HG02678 (cell line): ENCODE data around the gene DMRT3.

Source experiments
- ATAC-seq: cut with Tn5 transposase; IDR thresholded peaks from one replicate; pipeline ENCODE4 v1.9.1; 2021; ENCODE audit warnings: mild to moderate bottlenecking, moderate library complexity; ENCODE audit not compliant: unreplicated experiment

DMRT3 gene

GRCh38 chr9:970151-970996 is 6.1 kb upstream of the DMRT3 start:
- ATAC-seq = no peak

DNA sequence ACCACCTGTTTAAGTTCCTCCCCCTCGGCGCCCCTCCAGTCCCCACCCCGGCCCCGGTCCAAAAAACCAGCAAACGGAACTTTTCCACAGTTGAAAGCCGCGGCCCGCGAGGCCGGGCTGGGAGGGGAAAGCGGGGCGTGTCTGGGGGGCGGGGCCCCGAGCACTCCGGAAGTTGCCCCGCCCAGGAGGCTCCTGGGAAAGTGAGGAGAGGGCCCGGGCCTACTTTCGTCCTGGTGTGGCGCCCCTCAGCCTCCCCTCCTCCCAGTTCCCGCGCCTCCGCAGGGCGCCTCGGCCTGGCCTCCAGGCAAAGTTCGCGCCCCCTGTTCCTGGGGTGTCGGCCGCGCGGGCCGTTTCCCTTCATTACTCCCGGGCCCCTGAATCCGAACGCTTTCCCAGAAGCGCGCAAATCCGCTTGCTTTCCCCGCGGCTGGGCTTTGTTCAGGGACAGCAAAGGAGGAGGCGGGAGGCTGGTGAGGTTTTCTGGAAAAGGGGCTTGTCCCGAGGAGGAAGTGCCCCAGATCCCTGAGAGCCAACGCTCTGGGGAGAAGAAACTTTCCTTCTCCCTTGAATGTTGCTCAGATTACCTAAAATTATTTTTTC is 4.5 kb upstream of the DMRT3 start:
- no peak for ATAC-seq

DNA sequence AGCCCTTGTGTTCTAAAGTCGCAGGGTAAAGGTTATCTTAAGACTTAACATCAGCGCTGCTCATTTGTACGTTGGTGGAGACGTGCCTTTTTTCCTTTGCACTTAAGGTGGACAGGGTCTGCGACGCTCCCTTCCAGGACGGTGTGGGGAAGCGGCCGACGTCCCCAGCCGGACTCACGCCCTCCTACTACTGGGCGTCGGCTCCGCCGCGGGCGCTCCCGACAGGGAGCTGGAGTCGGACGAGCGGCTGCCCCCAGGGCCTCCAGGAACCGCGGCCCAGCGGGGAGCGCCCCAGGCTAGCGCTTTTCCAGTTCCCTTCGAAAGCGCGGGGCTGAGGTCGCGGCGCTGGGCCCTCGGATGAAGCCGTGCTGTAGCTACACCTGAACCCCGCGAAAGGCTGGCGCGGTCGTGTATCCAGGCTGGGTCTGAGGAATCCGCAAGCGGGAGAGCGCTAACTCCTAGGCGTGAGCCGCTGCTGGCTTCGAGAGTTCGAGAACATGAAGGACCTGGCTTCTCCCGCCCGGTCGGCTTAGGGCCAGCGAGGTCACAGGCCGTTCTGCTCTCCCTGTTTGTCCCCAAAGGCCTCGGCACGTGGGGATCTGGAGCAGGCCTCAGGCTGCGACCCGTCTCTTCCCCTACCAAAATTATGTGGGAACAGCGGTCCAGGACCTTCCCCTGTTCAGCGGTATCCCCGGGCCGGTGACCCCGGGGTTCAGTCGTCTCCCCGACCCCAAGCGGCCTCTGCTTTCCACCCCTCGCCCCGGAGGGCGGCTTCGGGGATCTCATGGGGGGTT is 3.8 kb upstream of the DMRT3 start:
- no peak for ATAC-seq

- ATAC-seq = no peak
Observed at GRCh38 chr9:973295-973834, 3.1 kb upstream of the DMRT3 start.

- ATAC-seq = no peak
Observed at GRCh38 chr9:974031-974995, 2.1 kb upstream of the DMRT3 start.

GRCh38 chr9:974996-975739 is 1.3 kb upstream of the DMRT3 start:
- no peak for ATAC-seq

DNA sequence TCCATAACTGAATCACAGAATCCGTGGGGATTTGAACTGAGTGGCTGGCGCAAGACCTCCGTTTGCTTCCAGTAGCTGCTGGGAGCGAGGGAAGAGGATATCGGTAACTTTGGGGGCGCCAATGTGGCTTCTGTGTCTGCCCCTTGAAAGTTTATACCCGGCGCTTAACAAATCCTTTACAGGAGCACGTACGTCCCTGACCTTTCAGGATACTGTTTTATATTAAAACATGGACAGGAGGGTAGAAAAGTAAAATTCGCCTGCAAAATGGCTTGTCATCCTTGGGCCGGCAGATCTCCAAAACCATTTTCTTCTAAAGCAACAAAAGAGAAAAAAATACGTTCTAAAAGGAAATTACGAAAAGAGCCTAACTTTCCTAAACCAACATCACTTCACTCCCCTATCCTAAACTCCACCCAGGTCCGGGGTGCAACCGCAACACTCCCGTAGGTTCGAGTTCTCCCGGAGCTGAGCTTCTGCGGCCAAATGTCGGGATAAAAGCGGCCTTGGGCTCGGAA is 656 bp upstream of the DMRT3 start:
- ATAC-seq = no peak

DNA sequence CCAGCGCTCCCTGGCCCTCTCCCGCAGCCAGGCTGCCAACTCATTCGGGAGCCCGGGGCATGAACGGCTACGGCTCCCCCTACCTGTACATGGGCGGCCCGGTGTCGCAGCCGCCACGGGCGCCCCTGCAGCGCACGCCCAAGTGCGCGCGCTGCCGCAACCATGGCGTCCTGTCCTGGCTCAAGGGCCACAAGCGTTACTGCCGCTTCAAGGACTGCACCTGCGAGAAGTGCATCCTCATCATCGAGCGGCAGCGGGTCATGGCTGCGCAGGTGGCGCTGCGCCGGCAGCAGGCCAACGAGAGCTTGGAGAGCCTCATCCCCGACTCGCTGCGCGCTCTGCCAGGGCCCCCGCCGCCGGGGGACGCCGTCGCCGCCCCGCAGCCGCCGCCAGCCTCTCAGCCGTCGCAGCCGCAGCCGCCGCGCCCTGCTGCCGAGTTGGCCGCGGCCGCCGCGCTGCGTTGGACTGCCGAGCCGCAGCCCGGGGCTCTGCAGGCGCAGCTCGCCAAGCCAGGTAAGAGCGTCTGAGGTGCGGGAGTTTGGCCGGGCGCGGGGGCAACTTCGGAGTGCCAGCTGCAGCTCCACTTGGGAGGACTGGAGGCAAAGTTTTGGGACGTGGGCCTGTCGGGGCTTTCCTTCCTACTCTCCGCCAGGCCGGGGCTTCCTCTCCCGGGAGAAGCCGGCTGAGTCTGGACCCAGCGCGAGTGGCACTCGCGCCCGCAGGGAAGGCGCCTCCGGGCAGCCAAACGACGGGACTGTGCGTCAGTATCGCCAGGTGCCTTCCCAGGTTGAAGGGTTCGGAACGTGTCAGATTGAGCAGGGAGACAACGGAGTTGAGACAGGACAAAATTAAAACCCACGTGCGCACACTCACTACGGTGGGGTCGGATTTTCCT is 735 bp downstream of the DMRT3 start:
- no peak for ATAC-seq

- ATAC-seq = no peak
Observed at GRCh38 chr9:977838-978830, 1.7 kb downstream of the DMRT3 start.

DNA sequence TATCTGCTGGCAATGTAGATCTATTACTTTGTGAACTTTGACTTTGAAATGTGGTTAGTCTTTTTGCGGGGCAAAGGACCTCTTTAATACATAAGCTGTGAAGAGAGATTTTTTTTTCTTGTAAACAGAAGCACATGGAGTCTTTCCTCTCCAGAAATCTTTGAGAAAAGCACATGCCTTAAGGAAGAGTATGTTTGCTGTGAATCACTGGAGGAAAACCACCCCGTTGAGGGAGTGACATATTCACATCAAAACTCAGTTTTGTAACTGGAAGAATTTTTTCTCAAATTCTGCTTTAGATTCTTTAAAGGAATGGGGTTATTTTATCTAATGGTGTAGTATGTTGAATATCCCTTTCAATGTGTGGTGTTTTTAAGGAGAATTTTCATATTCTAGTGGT is 3.5 kb downstream of the DMRT3 start:
- ATAC-seq = no peak

DNA sequence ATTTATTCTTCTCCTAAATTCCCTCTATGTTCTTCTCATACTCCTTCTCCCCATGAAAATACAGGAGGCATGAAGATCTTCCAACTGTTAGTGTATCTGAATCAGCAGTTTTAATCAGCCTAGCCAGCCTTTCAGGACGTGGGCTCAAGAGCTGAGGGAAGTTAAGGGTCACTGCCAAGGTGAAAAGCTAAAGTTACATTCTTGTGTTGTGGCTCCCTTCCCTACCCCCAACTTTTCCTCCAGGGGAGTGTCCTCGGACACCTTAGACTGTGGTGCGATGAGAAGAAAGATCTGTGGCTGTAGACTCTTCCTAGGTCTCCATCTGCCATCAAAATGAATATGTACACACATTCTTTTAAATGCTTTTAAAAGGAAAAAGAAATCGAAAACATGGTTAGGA is 4.2 kb downstream of the DMRT3 start:
- ATAC-seq = no peak

DNA sequence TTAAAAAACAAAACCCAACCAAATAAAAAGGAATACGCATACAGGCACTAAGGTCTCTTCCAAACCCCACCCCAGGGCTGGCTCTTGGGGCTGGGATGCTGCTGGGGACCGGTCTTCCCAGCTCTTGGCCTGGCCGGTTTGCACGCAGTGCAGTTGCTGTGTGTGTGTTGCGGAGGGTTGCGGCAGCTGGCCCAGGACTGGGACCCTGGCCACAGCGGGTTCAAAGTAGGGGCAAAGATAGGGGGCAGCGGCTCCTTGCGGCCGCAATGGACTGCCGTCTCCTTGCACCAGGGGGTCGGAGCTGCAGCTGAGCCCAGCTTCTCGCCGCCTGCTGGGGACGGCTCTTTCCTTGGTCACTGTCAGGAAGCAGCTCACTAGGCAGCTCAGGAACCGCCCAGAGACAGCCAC is 5.0 kb downstream of the DMRT3 start:
- no peak for ATAC-seq

DNA sequence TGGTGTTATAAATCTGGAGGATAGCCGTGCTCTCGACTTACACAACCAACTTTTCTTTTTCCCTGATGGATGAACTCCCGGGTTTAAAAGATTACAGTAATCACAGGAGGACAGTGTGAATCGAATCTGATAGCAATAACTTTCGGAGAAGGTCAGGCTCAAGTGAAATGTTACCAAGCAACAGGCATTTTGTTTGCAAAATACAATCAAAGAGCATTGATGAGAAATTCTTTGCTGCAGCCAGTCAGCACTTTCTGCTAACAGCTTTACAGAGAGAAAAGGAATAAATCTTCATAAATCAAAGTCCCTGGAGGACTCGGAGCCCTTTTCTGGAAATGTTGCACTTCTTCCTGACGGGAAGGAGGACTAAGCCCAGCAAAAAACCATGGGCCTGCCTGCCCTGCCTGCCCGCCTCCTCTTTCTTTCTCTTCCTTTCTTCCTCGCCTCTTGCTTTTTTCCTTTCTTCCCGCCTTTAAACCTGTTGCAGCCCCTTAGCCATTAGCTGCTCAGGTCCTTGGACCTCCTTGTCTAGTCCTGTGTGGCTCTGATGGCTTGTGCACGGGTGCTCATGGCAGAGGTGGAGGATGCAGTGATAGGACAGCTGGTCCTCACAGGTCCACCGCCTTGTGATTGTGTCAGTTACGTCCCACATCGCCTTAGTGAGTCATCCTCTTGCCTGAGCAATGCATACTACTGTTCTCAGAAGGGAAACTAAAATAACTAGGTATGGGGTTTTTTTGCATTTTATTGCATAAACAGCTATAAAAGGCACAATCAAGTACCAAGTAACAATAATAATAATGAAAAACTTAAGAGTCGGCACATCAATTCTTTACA is 6.2 kb downstream of the DMRT3 start:
- ATAC-seq = no peak

GRCh38 chr9:994005-994404 is 17.6 kb downstream of the DMRT3 start:
- no peak for ATAC-seq

- ATAC-seq = no peak
Observed at GRCh38 chr9:995192-995591, 18.7 kb downstream of the DMRT3 start.

- ATAC-seq = no peak
Observed at GRCh38 chr9:995781-996180, 19.3 kb downstream of the DMRT3 start.
